Thyroid gland (tissue), 4 donors: ENCODE data around the gene SLC11A1.

Experiments
- POLR2A ChIP-seq, 2 donors: fragments of 450-650 bp; IDR thresholded peaks; one replicate each; pipeline ENCODE4 v1.6.1; 2017; ENCODE audit warnings: antibody characterized with exemption in 2 of 2, mild to moderate bottlenecking in 2 of 2, moderate library complexity in 1 of 2
- TF ChIP-seq, protein P1 (sequence below), 6 experiments: fragments of 200-600 bp in 3 of 6; fragments of 450-650 bp in 3 of 6; sonication (generic) in 3 of 6; IDR thresholded peaks; one replicate each; pipeline ENCODE4 v1.5.1; 2016 to 2019; ENCODE audit warnings: antibody characterized with exemption in 6 of 6, mild to moderate bottlenecking in 2 of 6, inconsistent platforms in 1 of 6, moderate library complexity in 1 of 6

DNA sequence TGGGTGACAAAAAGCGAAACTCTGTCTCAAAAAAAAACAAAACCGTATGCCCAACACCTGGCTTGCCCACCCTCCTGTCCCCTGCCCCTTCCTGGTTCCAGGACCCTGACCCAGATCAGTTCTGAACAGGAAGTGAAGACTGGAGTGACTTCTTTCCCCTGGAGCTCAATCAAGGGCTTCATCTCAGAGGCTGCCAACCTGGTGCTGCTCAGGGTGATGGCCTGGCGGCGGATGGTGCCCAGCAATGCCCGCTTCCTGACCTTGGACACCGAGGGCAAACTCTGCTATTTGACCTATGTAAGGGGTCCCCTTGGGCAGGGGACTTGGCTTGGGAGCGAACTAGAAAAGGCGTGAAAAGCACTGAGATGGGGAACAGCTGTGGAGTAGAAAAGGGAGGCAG lies 19.5 kb upstream of the SLC11A1 start:
- TF ChIP-seq, protein P1, sequence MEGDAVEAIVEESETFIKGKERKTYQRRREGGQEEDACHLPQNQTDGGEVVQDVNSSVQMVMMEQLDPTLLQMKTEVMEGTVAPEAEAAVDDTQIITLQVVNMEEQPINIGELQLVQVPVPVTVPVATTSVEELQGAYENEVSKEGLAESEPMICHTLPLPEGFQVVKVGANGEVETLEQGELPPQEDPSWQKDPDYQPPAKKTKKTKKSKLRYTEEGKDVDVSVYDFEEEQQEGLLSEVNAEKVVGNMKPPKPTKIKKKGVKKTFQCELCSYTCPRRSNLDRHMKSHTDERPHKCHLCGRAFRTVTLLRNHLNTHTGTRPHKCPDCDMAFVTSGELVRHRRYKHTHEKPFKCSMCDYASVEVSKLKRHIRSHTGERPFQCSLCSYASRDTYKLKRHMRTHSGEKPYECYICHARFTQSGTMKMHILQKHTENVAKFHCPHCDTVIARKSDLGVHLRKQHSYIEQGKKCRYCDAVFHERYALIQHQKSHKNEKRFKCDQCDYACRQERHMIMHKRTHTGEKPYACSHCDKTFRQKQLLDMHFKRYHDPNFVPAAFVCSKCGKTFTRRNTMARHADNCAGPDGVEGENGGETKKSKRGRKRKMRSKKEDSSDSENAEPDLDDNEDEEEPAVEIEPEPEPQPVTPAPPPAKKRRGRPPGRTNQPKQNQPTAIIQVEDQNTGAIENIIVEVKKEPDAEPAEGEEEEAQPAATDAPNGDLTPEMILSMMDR (IDR thresholded peaks at IDR 0.05): no peak
- no peak for TF ChIP-seq POLR2A (IDR thresholded peaks at IDR 0.05)
